A549 treated with AZD2906 at 1 μM for 4 hours (cell line): ENCODE results near the gene LARP4. TPM values are rescaled to one million over a fixed set of nuclear protein-coding genes. Genes with fewer than 3 reads are reported as not detected.

Experiments
- total RNA-seq: library from RNA; stranded (reverse); fragments of 200-300 nt; extraction: Qiagen RNA extraction; gene quantifications from 5 replicates; pipeline ENCODE4 v1.2.3, GENCODE V29; 2022

The LARP4 gene
- total RNA-seq, result 34.5 to 48.9 TPM (median 40.0 TPM) in 5 replicates

DNA sequence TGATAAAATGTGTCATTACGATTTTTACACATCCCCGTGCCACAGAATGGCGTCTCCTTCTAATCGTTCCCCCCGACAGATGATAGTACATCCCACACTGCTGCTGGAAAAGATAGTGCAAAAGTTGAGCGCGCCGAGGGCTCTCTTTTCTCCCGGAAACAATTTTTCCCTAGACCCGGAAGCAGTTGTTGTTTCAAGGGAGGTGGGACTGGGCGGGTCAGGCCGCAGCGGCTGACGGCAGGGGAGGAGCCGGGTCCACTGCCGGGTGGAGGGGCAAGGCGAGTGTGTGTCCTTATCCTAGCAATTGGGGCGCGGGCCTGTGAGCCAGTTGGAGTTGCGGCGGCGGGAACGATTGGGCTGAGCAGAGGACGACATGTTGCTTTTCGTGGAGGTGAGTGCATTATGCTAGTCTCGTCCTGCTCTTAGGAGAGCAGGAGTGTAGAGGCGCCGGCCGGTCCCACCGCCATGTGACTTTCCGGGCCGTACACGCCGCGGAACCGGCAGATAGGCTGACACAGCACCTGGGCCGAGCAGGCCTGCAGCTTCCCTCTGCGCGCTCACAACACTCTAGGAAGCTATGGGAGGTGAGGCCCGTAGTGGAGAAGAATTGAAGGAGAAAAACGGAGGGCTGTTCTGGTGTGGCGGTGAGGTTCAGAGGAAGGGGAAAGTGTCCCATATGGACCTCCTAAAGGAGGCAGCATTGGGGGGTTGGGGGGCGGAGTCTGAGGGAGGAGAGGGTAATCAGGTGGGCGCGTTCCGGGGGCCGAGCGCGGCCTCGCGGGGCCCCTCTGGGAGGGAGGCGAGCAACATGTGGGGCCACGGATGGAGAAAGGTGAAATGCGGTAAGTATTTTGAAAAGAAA lies at the start of gene LARP4:
LARP4 (plus strand) TSS at position 248 of the 862 bp plus-strand sequence; CDS start at position 374, 126 bp downstream.

DNA sequence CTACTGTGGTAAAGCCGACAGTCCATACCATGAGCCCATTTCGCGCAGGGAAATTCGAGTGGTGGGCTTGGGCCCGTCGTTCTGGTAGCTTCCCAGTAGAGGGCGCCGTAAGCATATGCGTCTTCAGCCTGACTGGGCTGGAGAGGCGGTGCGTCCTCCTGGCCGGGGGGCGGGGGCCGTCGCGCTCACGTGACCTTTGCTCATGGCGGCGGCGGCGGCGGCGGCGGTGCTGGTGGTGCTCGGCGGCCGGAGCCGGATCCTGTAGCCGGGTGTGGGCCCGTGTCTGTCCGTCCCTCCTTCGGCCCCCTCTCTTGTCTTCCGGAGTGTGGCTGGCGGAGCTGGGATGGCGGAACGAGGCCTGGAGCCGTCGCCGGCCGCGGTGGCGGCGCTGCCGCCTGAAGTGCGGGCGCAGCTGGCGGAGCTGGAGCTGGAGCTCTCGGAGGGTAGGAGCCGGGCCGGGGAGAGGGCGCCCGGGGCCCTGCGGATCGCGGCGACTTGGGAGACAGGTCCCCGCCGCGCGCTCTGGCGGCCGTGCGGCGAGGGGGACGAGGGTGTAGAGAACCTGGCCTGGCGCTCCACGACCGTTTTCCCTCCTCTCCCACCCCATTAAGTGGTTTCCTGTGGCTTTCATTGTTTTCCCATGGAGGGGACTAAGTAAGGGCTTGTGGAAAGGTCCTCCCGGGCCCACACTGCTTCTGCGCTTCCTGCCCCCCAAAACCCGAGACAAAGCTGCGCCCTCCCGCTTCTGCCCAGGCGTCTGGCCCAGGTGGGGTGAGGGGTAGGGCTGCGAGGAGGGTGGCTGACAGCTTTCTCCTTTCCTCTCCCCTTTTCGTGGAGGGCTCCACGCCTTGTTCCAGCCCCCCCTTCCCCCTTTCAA lies 104.4 kb downstream of the LARP4 start, which contains the start of gene DIP2B:
DIP2B (plus strand) TSS at position 188 of the 877 bp plus-strand sequence; CDS start at position 344, 156 bp downstream.

Other genes starting within 250 kb of the LARP4 start
- gene CERS5, start 233.5 kb upstream of the LARP4 start, total RNA-seq, result 26.4 to 28.7 TPM (median 26.8 TPM) in 5 replicates
- 4.4 to 7.9 TPM (median 5.1 TPM) in 5 replicates for gene LIMA1, start 117.4 kb upstream of the LARP4 start, total RNA-seq
- gene FAM186A, start 4.3 kb upstream of the LARP4 start, total RNA-seq, result not detected in 5 replicates
- gene DIP2B, start 104.1 kb downstream of the LARP4 start, total RNA-seq, result 12.3 to 14.8 TPM (median 13.8 TPM) in 5 replicates